Measurements from ENCODE around the gene SEMG1.

The SEMG1 gene

GRCh38 chr20:45257161-45257560 lies 50.3 kb downstream of the SEMG1 start:
- DNase-seq (no peak), ATAC-seq (ENCODE audit: insufficient read depth, low read depth) (no peak)
- peaks cover 49% of the 10 kb centered on the region for H3K27me3 ChIP-seq (ENCODE audit: insufficient read depth, low read length, poor library complexity)
- H3K4me2 ChIP-seq (ENCODE audit: insufficient read depth, low read length) = no peak overlapping the region
- no peaks in the 10 kb centered on the region for H3K79me2 ChIP-seq (ENCODE audit: insufficient read depth, low read length)
- no peak overlapping the region for H3K4me3 ChIP-seq (ENCODE audit: low read depth in 1 of 2, low read length in 2 of 2)
- H3K9me3 ChIP-seq (ENCODE audit: insufficient read depth, low read length, severe bottlenecking) = no peaks in the 10 kb centered on the region
- H3K9ac ChIP-seq (ENCODE audit: low read depth, low read length) = no peak overlapping the region
- H2AFZ ChIP-seq (ENCODE audit: low read depth, low read length) = no peak overlapping the region
- H3K36me3 ChIP-seq (ENCODE audit: insufficient read depth, low read length) = no peaks in the 10 kb centered on the region
- no peak overlapping the region for H3K27ac ChIP-seq (ENCODE audit: low read length)
- no peaks in the 10 kb centered on the region for H3K4me1 ChIP-seq (ENCODE audit: insufficient read depth, low read length)
- TF ChIP-seq EZH2 (IDR thresholded peaks at IDR 0.05; ENCODE audit: borderline replicate concordance, low read depth, low read length, severe bottlenecking) (no peak), CTCF (IDR thresholded peaks at IDR 0.05; ENCODE audit: borderline replicate concordance, extremely low read depth, low read length, poor library complexity, severe bottlenecking) (no peak)
- H4K20me1 ChIP-seq (ENCODE audit: insufficient read depth, low read length) = no peaks in the 10 kb centered on the region

GRCh38 chr20:45257711-45258110 lies 50.9 kb downstream of the SEMG1 start:
- H3K4me2 ChIP-seq (ENCODE audit: insufficient read depth, low read length) = no peak overlapping the region
- H3K27me3 ChIP-seq (ENCODE audit: insufficient read depth, low read length, poor library complexity) = peaks cover 49% of the 10 kb centered on the region
- H3K9ac ChIP-seq (ENCODE audit: low read depth, low read length) = no peak overlapping the region
- ATAC-seq (ENCODE audit: insufficient read depth, low read depth) = no peak
- H3K36me3 ChIP-seq (ENCODE audit: insufficient read depth, low read length) = no peaks in the 10 kb centered on the region
- H3K79me2 ChIP-seq (ENCODE audit: insufficient read depth, low read length) = no peaks in the 10 kb centered on the region
- no peak overlapping the region for H2AFZ ChIP-seq (ENCODE audit: low read depth, low read length)
- no peak for DNase-seq
- TF ChIP-seq CTCF (IDR thresholded peaks at IDR 0.05; ENCODE audit: borderline replicate concordance, extremely low read depth, low read length, poor library complexity, severe bottlenecking) (no peak), EZH2 (IDR thresholded peaks at IDR 0.05; ENCODE audit: borderline replicate concordance, low read depth, low read length, severe bottlenecking) (no peak)
- H4K20me1 ChIP-seq (ENCODE audit: insufficient read depth, low read length) = no peaks in the 10 kb centered on the region
- H3K4me1 ChIP-seq (ENCODE audit: insufficient read depth, low read length) = no peaks in the 10 kb centered on the region
- no peak overlapping the region for H3K27ac ChIP-seq (ENCODE audit: low read length)
- no peaks in the 10 kb centered on the region for H3K9me3 ChIP-seq (ENCODE audit: insufficient read depth, low read length, severe bottlenecking)
- no peak overlapping the region for H3K4me3 ChIP-seq (ENCODE audit: low read depth in 1 of 2, low read length in 2 of 2)

- no peaks in the 10 kb centered on the region for H3K4me1 ChIP-seq (ENCODE audit: insufficient read depth, low read length)
- no peak overlapping the region for H2AFZ ChIP-seq (ENCODE audit: low read depth, low read length)
- H3K79me2 ChIP-seq (ENCODE audit: insufficient read depth, low read length) = no peaks in the 10 kb centered on the region
- H3K36me3 ChIP-seq (ENCODE audit: insufficient read depth, low read length) = no peaks in the 10 kb centered on the region
- no peaks in the 10 kb centered on the region for H4K20me1 ChIP-seq (ENCODE audit: insufficient read depth, low read length)
- DNase-seq (no peak), ATAC-seq (ENCODE audit: insufficient read depth, low read depth) (no peak)
- H3K9ac ChIP-seq (ENCODE audit: low read depth, low read length) = no peak overlapping the region
- H3K4me2 ChIP-seq (ENCODE audit: insufficient read depth, low read length) = no peak overlapping the region
- no peak overlapping the region for H3K4me3 ChIP-seq (ENCODE audit: low read depth in 1 of 2, low read length in 2 of 2)
- no peak for TF ChIP-seq EZH2 (IDR thresholded peaks at IDR 0.05; ENCODE audit: borderline replicate concordance, low read depth, low read length, severe bottlenecking)
- TF ChIP-seq CTCF (IDR thresholded peaks at IDR 0.05; ENCODE audit: borderline replicate concordance, extremely low read depth, low read length, poor library complexity, severe bottlenecking) = no peak
- H3K27ac ChIP-seq (ENCODE audit: low read length) = no peak overlapping the region
- no peaks in the 10 kb centered on the region for H3K9me3 ChIP-seq (ENCODE audit: insufficient read depth, low read length, severe bottlenecking)
- H3K27me3 ChIP-seq (ENCODE audit: insufficient read depth, low read length, poor library complexity) = peaks cover 50% of the 10 kb centered on the region
Observed at GRCh38 chr20:45258259-45258658, 51.4 kb downstream of the SEMG1 start.

GRCh38 chr20:45258664-45259063 lies 51.8 kb downstream of the SEMG1 start:
- Histone ChIP-seq H3K4me1 (ENCODE audit: insufficient read depth, low read length) (no peaks in the 10 kb centered on the region), H3K4me2 (ENCODE audit: insufficient read depth, low read length) (no peak overlapping the region), H3K79me2 (ENCODE audit: insufficient read depth, low read length) (no peaks in the 10 kb centered on the region), H3K9me3 (ENCODE audit: insufficient read depth, low read length, severe bottlenecking) (no peaks in the 10 kb centered on the region), H3K9ac (ENCODE audit: low read depth, low read length) (no peak overlapping the region), H2AFZ (ENCODE audit: low read depth, low read length) (no peak overlapping the region), H3K36me3 (ENCODE audit: insufficient read depth, low read length) (no peaks in the 10 kb centered on the region), H3K27me3 (ENCODE audit: insufficient read depth, low read length, poor library complexity) (peaks cover 54% of the 10 kb centered on the region), H3K27ac (ENCODE audit: low read length) (no peak overlapping the region), H3K4me3 (ENCODE audit: low read depth in 1 of 2, low read length in 2 of 2) (no peak overlapping the region), H4K20me1 (ENCODE audit: insufficient read depth, low read length) (no peaks in the 10 kb centered on the region)
- DNase-seq = no peak
- no peak for ATAC-seq (ENCODE audit: insufficient read depth, low read depth)
- TF ChIP-seq CTCF (IDR thresholded peaks at IDR 0.05; ENCODE audit: borderline replicate concordance, extremely low read depth, low read length, poor library complexity, severe bottlenecking) (no peak), EZH2 (IDR thresholded peaks at IDR 0.05; ENCODE audit: borderline replicate concordance, low read depth, low read length, severe bottlenecking) (no peak)

Measured in DND-41 (cell line).